WTC11 (cell line): ENCODE results near the gene CPNE7. TPM values are rescaled to one million over a fixed set of nuclear protein-coding genes. Genes with fewer than 3 reads are reported as not detected.

Experiments used
- ATAC-seq: fragments of 200-7000 bp; cut with Tn5 transposase; 2 replicates; pipeline ENCODE4 v1.10.0; 2021; ENCODE audit warnings: mild to moderate bottlenecking, moderate library complexity
- CTCF ChIA-PET: fragments of 300-600 bp; sonication (Branson Sonifier 250); formaldehyde crosslinking; loops from one replicate; lab custom pipeline; 2021; ENCODE audit warnings: antibody characterized with exemption; lab: Charles Lee
- POLR2A ChIA-PET: fragments of 350-600 bp; sonication (Branson Sonifier 250); formaldehyde crosslinking; loops from one replicate; lab custom pipeline; 2021; ENCODE audit warnings: antibody characterized with exemption; lab: Charles Lee
- DNase-seq: peaks from one replicate; pipeline ENCODE4 v3.0.0; 2021; ENCODE audit warnings: low spot score
- H3K27ac Mint-ChIP-seq: 2 replicates; pipeline ENCODE4 v1.8.0; 2021; ENCODE audit warnings: mixed read lengths
- H3K27me3 Mint-ChIP-seq: 2 replicates; pipeline ENCODE4 v1.8.0; 2021; ENCODE audit warnings: low read depth, mild to moderate bottlenecking, moderate library complexity, mixed read lengths
- H3K36me3 Mint-ChIP-seq: 2 replicates; pipeline ENCODE4 v1.8.0; 2021; ENCODE audit warnings: mixed read lengths
- H3K4me1 Mint-ChIP-seq: 2 replicates; pipeline ENCODE4 v1.8.0; 2022; ENCODE audit warnings: mixed read lengths
- H3K4me3 Mint-ChIP-seq: 2 replicates; pipeline ENCODE4 v1.8.0; 2021; ENCODE audit warnings: mild to moderate bottlenecking, moderate library complexity, mixed read lengths
- H3K9me3 Mint-ChIP-seq: 2 replicates; pipeline ENCODE4 v1.8.0; 2021; ENCODE audit warnings: mixed read lengths
- CREB1 ChIP-seq: sonication (generic); formaldehyde crosslinking; IDR thresholded peaks from 2 replicates; pipeline ENCODE4 v1.8.0; 2023; ENCODE audit warnings: mild to moderate bottlenecking, missing genetic modification reagents
- ELF4 ChIP-seq: sonication (generic); formaldehyde crosslinking; IDR thresholded peaks from 2 replicates; pipeline ENCODE4 v1.8.1; 2022; ENCODE audit warnings: low read depth, mild to moderate bottlenecking, moderate library complexity, missing genetic modification reagents
- ESRRA ChIP-seq: sonication (generic); formaldehyde crosslinking; IDR thresholded peaks from 2 replicates; pipeline ENCODE4 v1.8.1; 2022; ENCODE audit warnings: mild to moderate bottlenecking, missing genetic modification reagents, borderline replicate concordance
- FOXK1 ChIP-seq: sonication (generic); formaldehyde crosslinking; IDR thresholded peaks from 2 replicates; pipeline ENCODE4 v1.8.0; 2022; ENCODE audit warnings: mild to moderate bottlenecking, moderate library complexity, missing genetic modification reagents
- GRHL2 ChIP-seq: fragments of 250-450 bp; sonication (Bioruptor Pico); IDR thresholded peaks from 2 replicates; pipeline ENCODE4 v1.8.0; 2022; ENCODE audit warnings: mild to moderate bottlenecking, moderate library complexity; ENCODE audit not compliant: insufficient replicate concordance, severe bottlenecking
- GTF2I ChIP-seq: fragments of 250-450 bp; sonication (Bioruptor Pico); conservative IDR thresholded peaks from 2 replicates; pipeline ENCODE4 v1.4.0; 2021; ENCODE audit warnings: mild to moderate bottlenecking
- JAZF1 ChIP-seq: fragments of 250-450 bp; sonication (Bioruptor Pico); IDR thresholded peaks from 2 replicates; pipeline ENCODE4 v1.9.0; 2021; ENCODE audit warnings: moderate library complexity, mild to moderate bottlenecking, inconsistent platforms
- KAT7 ChIP-seq: sonication (generic); formaldehyde crosslinking; IDR thresholded peaks from 2 replicates; pipeline ENCODE4 v1.8.1; 2023; ENCODE audit warnings: missing genetic modification reagents, mild to moderate bottlenecking, borderline replicate concordance
- NFE2L1 ChIP-seq: sonication (generic); formaldehyde crosslinking; IDR thresholded peaks from 2 replicates; pipeline ENCODE4 v1.8.1; 2023; ENCODE audit warnings: missing genetic modification reagents
- PRRX2 ChIP-seq: fragments of 250-450 bp; sonication (Bioruptor Pico); IDR thresholded peaks from 2 replicates; pipeline ENCODE4 v1.8.0; 2021; ENCODE audit warnings: mild to moderate bottlenecking
- RELA ChIP-seq: sonication (generic); formaldehyde crosslinking; IDR thresholded peaks from 2 replicates; pipeline ENCODE4 v1.8.1; 2022; ENCODE audit warnings: missing genetic modification reagents, mild to moderate bottlenecking, borderline replicate concordance
- RORB ChIP-seq: fragments of 250-450 bp; sonication (Bioruptor Pico); IDR thresholded peaks from 2 replicates; pipeline ENCODE4 v1.9.0; 2021; ENCODE audit warnings: mild to moderate bottlenecking
- SMAD3 ChIP-seq: sonication (generic); formaldehyde crosslinking; IDR thresholded peaks from 2 replicates; pipeline ENCODE4 v1.8.0; 2022; ENCODE audit warnings: missing genetic modification reagents, mild to moderate bottlenecking, borderline replicate concordance
- SP1 ChIP-seq: sonication (generic); formaldehyde crosslinking; conservative IDR thresholded peaks from 2 replicates; pipeline ENCODE4 v1.8.1; 2022; ENCODE audit warnings: missing genetic modification reagents
- TP53 ChIP-seq: sonication (generic); formaldehyde crosslinking; IDR thresholded peaks from 2 replicates; pipeline ENCODE4 v1.8.1; 2023; ENCODE audit warnings: mild to moderate bottlenecking, missing genetic modification reagents
- ZNF121 ChIP-seq: sonication (generic); formaldehyde crosslinking; IDR thresholded peaks from 2 replicates; pipeline ENCODE4 v1.8.0; 2023; ENCODE audit warnings: missing genetic modification reagents
- ZNF423 ChIP-seq: fragments of 250-450 bp; sonication (Bioruptor Pico); IDR thresholded peaks from 2 replicates; pipeline ENCODE4 v2.1.2; 2022; ENCODE audit warnings: mild to moderate bottlenecking, moderate library complexity
- ZNF671 ChIP-seq: fragments of 250-450 bp; sonication (Bioruptor Pico); IDR thresholded peaks from 2 replicates; pipeline ENCODE4 v1.8.0; 2021; ENCODE audit warnings: mild to moderate bottlenecking
- total RNA-seq: library from RNA; stranded (reverse); gene quantifications from 3 replicates; pipeline ENCODE4 v1.2.3, GENCODE V29; 2021
- TF ChIP-seq, protein P1 (sequence below): sonication (generic); formaldehyde crosslinking; IDR thresholded peaks from 2 replicates; pipeline ENCODE4 v1.8.1; 2022; ENCODE audit warnings: low read depth, mild to moderate bottlenecking, moderate library complexity, missing genetic modification reagents, borderline replicate concordance
- TF ChIP-seq, protein P2 (sequence below): sonication (generic); formaldehyde crosslinking; IDR thresholded peaks from 2 replicates; pipeline ENCODE4 v1.8.1; 2023; ENCODE audit warnings: mild to moderate bottlenecking, missing genetic modification reagents
- TF ChIP-seq, protein P3 (sequence below): sonication (generic); formaldehyde crosslinking; IDR thresholded peaks from 2 replicates; pipeline ENCODE4 v1.8.1; 2023; ENCODE audit warnings: mild to moderate bottlenecking, missing genetic modification reagents
- TF ChIP-seq, protein P4 (sequence below): fragments of 250-450 bp; sonication (Bioruptor Pico); IDR thresholded peaks from 2 replicates; pipeline ENCODE4 v1.9.0; 2021; ENCODE audit warnings: mild to moderate bottlenecking

The CPNE7 gene
- total RNA-seq, 1 experiment from 2014 or later, result 42.6 TPM

DNA sequence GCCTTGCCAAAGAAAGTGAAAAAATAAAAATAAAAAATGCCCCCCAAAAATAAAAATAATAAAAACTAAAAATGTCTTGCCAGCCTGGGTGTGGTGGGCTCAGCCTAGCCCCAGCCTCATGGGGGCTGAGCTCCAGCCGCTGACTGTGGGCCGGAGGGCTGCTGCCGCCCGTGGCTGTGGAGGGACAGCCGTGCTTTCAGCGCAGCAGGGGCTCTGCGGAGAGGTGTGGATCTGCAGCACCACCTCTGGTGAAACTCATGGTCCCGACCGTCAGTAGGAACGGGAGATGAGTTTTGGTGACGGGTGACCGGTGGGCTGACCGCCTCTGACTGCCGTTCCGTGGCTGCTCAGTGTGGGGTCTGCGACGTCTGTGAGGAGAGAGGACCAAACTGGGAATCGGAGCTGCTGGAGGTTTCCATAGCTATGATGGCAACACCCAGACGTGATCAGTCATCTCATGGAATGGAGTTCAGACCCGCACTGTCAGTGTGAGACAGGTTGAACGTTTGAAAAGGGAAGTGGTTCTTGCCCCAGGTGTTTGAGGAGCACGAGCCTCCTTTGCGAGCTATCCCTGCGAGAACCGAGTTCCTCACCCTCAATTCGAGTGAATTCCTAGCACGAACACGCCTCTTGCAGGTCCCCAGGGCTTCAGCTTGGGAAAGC is 27.1 kb upstream of the CPNE7 start (continued):
- TF ChIP-seq, protein P1, sequence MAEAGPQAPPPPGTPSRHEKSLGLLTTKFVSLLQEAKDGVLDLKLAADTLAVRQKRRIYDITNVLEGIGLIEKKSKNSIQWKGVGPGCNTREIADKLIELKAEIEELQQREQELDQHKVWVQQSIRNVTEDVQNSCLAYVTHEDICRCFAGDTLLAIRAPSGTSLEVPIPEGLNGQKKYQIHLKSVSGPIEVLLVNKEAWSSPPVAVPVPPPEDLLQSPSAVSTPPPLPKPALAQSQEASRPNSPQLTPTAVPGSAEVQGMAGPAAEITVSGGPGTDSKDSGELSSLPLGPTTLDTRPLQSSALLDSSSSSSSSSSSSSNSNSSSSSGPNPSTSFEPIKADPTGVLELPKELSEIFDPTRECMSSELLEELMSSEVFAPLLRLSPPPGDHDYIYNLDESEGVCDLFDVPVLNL, result no peak

DNA sequence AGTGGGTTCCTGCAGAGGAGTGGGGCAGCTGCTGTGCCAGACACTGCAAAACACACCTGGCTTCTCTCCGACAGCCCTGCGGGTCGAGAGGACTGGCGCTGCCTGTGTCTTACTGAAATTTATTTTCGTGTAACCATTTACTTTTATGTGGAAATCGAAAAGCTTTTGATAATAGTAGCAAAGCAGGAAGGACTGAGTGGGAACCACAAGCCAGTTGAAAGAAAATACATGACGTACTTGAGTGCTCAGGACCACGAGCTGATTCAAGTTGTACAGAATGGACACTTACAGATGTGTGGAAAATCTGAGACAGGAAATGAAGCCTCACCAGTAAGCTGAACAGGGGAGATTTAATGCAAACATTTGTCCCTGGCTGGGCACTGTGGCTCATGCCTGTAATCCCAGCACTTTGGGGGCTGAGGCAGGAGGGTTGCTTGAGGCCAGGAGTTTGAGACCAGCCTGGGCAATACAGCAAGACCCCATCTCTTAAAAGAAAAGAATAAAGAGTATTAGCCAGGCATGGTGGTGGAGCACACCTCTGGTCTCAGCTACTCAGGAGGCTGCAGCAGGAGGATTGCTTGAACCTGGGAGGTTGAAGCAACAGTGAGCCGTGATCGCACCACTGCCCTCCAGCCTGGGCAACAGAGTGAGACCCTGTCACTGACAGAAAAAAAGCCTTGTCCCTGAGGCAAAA is 26.4 kb upstream of the CPNE7 start:
- DNase-seq (no peak), ATAC-seq (no peak)
- Mint-ChIP-seq H3K4me3 (no peak overlapping the region), H3K27me3 (no peaks in the 10 kb centered on the region), H3K4me1 (no peaks in the 10 kb centered on the region), H3K36me3 (peaks cover 51% of the 10 kb centered on the region), H3K27ac (0 out of 2 replicates have a peak overlapping the region, but pooled peaks have one; percentile 7), H3K9me3 (no peaks in the 10 kb centered on the region)
- TF ChIP-seq ZNF121 (CRISPR knock-in tag), result peak; percentile 78
- no peak for TF ChIP-seq ELF4 (CRISPR knock-in tag)
- ChIA-PET POLR2A (no interaction called here), CTCF (interaction anchor here (1.1 to 1.3 kb wide), 3 partner anchors 8 to 26 kb away, joined by 3 to 5 read pairs (median 3); partner anchors contain the start of gene CPNE7)

DNA sequence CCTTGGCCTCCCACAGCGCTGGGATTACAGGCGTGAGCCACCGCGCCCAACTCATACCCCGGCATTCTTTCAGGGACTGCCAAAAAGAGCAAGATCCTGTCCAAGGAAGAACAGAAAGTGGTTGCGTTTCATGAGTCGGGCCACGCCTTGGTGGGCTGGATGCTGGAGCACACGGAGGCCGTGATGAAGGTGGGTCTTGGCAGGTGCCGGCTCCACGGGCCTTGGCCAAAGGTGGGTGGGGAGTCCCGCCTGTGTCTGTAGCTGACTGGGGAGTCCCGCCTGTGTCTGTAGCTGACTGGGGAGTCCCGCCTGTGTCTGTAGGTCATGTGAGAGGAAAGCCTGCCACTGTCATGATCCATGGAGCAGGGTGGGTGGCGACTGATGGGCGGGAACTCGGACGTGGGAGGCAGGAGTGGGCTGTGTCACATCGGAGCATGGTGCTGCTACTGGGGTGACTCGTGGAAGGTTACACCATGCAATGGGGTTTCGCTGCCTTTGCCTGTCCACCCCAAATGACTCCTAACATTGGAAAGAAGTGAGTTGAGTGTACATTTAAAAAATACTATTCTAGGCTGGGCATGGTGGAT is 25.0 kb upstream of the CPNE7 start:
- TF ChIP-seq ZNF121 (CRISPR knock-in tag), result no peak
- no peak for TF ChIP-seq CREB1 (CRISPR knock-in tag)
- no peak for TF ChIP-seq JAZF1 (CRISPR knock-in tag)
- no peak for TF ChIP-seq GTF2I (CRISPR knock-in tag)
- no peak for TF ChIP-seq NFE2L1 (CRISPR knock-in tag)
- TF ChIP-seq GRHL2 (CRISPR knock-in tag), result no peak
- no peak for TF ChIP-seq ESRRA (CRISPR knock-in tag)
- TF ChIP-seq TP53 (CRISPR knock-in tag), result no peak
- TF ChIP-seq SMAD3, result no peak
- TF ChIP-seq KAT7 (CRISPR knock-in tag), result no peak
- TF ChIP-seq, protein P2, sequence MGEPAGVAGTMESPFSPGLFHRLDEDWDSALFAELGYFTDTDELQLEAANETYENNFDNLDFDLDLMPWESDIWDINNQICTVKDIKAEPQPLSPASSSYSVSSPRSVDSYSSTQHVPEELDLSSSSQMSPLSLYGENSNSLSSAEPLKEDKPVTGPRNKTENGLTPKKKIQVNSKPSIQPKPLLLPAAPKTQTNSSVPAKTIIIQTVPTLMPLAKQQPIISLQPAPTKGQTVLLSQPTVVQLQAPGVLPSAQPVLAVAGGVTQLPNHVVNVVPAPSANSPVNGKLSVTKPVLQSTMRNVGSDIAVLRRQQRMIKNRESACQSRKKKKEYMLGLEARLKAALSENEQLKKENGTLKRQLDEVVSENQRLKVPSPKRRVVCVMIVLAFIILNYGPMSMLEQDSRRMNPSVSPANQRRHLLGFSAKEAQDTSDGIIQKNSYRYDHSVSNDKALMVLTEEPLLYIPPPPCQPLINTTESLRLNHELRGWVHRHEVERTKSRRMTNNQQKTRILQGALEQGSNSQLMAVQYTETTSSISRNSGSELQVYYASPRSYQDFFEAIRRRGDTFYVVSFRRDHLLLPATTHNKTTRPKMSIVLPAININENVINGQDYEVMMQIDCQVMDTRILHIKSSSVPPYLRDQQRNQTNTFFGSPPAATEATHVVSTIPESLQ, result no peak
- no peak for TF ChIP-seq RELA (CRISPR knock-in tag)
- TF ChIP-seq, protein P3, sequence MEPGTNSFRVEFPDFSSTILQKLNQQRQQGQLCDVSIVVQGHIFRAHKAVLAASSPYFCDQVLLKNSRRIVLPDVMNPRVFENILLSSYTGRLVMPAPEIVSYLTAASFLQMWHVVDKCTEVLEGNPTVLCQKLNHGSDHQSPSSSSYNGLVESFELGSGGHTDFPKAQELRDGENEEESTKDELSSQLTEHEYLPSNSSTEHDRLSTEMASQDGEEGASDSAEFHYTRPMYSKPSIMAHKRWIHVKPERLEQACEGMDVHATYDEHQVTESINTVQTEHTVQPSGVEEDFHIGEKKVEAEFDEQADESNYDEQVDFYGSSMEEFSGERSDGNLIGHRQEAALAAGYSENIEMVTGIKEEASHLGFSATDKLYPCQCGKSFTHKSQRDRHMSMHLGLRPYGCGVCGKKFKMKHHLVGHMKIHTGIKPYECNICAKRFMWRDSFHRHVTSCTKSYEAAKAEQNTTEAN (CRISPR knock-in tag), result no peak
- Mint-ChIP-seq H3K27ac (no peak overlapping the region), H3K27me3 (no peaks in the 10 kb centered on the region), H3K4me1 (no peaks in the 10 kb centered on the region), H3K9me3 (no peaks in the 10 kb centered on the region), H3K4me3 (no peak overlapping the region), H3K36me3 (peaks cover 49% of the 10 kb centered on the region)
- POLR2A ChIA-PET, result no interaction called here
- DNase-seq (no peak), ATAC-seq (no peak)
- CTCF ChIA-PET, result interaction anchor here (1.1 kb wide), 1 partner anchor 25 kb away, joined by 5 read pairs; the partner anchor contains the start of gene CPNE7

DNA sequence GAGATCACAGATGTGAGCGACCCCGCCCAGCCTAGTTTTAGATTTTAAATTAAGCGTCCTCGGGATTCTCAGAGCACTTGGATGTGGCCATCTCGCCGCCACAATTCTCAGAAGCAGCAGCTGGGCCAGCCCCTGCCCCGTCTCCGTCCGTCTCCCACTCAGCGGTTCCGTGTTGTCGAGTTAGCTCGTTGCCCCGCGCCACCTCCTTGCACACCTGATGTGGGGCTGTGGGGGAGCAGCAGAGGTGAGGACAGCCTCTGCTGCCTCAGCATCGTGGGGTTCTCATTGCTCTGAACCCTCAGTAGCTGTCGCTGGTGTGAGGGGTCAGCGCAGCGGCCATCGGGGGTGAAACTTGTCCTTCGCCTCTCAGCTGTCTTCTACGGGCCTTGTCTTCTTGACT is 23.2 kb upstream of the CPNE7 start:
- no peak for TF ChIP-seq FOXK1 (CRISPR knock-in tag)
- no peak for TF ChIP-seq RORB (CRISPR knock-in tag)
- no peak for TF ChIP-seq ZNF671
- no peak for TF ChIP-seq GRHL2 (CRISPR knock-in tag)
- TF ChIP-seq PRRX2, result no peak
- no peak for TF ChIP-seq SP1 (CRISPR knock-in tag)
- TF ChIP-seq, protein P4, sequence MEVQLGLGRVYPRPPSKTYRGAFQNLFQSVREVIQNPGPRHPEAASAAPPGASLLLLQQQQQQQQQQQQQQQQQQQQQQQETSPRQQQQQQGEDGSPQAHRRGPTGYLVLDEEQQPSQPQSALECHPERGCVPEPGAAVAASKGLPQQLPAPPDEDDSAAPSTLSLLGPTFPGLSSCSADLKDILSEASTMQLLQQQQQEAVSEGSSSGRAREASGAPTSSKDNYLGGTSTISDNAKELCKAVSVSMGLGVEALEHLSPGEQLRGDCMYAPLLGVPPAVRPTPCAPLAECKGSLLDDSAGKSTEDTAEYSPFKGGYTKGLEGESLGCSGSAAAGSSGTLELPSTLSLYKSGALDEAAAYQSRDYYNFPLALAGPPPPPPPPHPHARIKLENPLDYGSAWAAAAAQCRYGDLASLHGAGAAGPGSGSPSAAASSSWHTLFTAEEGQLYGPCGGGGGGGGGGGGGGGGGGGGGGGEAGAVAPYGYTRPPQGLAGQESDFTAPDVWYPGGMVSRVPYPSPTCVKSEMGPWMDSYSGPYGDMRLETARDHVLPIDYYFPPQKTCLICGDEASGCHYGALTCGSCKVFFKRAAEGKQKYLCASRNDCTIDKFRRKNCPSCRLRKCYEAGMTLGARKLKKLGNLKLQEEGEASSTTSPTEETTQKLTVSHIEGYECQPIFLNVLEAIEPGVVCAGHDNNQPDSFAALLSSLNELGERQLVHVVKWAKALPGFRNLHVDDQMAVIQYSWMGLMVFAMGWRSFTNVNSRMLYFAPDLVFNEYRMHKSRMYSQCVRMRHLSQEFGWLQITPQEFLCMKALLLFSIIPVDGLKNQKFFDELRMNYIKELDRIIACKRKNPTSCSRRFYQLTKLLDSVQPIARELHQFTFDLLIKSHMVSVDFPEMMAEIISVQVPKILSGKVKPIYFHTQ (CRISPR knock-in tag), result no peak
- TF ChIP-seq ZNF423 (CRISPR knock-in tag), result no peak
- TF ChIP-seq, all 79 proteins: peak for 0
- no peak overlapping the region for H3K4me3 Mint-ChIP-seq
- H3K27ac Mint-ChIP-seq, result no peak overlapping the region; the same call in 1 of the 2 replicates
- no peaks in the 10 kb centered on the region for H3K4me1 Mint-ChIP-seq
- H3K27me3 Mint-ChIP-seq, result no peaks in the 10 kb centered on the region
- POLR2A ChIA-PET, result no interaction called here
- DNase-seq, result no peak
- no peak for ATAC-seq
- H3K36me3 Mint-ChIP-seq, result peaks cover 55% of the 10 kb centered on the region
- CTCF ChIA-PET, result no interaction called here
- no peaks in the 10 kb centered on the region for H3K9me3 Mint-ChIP-seq
